Gastroesophageal sphincter (tissue), 3 donors: ENCODE measurements around the gene ZFHX3.

Source experiments
- CTCF ChIP-seq, 4 experiments: fragments of 200-600 bp in 2 of 4; fragments of 450-650 bp in 2 of 4; sonication (generic) in 1 of 4; IDR thresholded peaks; one replicate each; pipeline ENCODE4 v1.5.1; 2017 to 2019; ENCODE audit warnings: antibody characterized with exemption in 4 of 4, mild to moderate bottlenecking in 2 of 4, moderate library complexity in 2 of 4
- POLR2A ChIP-seq, 2 donors: fragments of 450-650 bp; IDR thresholded peaks; one replicate each; pipeline ENCODE4 v1.6.1; 2017; ENCODE audit warnings: antibody characterized with exemption in 2 of 2, mild to moderate bottlenecking in 2 of 2, moderate library complexity in 1 of 2
- POLR2AphosphoS5 ChIP-seq: sonication (generic); formaldehyde crosslinking; IDR thresholded peaks from one replicate; pipeline ENCODE4 v1.6.1; 2017; ENCODE audit warnings: antibody characterized with exemption

- no peak for TF ChIP-seq CTCF (IDR thresholded peaks at IDR 0.05)
- TF ChIP-seq POLR2AphosphoS5: no peak
- no peak for TF ChIP-seq POLR2A (IDR thresholded peaks at IDR 0.05)
These were observed 228.6 kb downstream of the ZFHX3 start for GRCh38 chr16:72819345-72819744.
